ENCODE data around the gene RGL3. TPM values are rescaled to one million over a fixed set of nuclear protein-coding genes. Genes with fewer than 3 reads are reported as not detected.
"Not testable (repeated sequence)": the region's sequence is repeated elsewhere in the genome, so short reads cannot be mapped to it uniquely, and the experiment has no call there.

RGL3 gene
- total RNA-seq, 1 donor from 2014 or later: 72.0 TPM

- DNase-seq (ENCODE audit: low spot score): no peak
Observed at GRCh38 chr19:11383706-11384048, 35.4 kb downstream of the RGL3 start.

- DNase-seq (ENCODE audit: low spot score): no peak
Observed at GRCh38 chr19:11382898-11383705, 36.0 kb downstream of the RGL3 start.

- peak; percentile 96 for DNase-seq (ENCODE audit: low spot score)
Observed at GRCh38 chr19:11380653-11381537, 38.2 kb downstream of the RGL3 start.

GRCh38 chr19:11379857-11380350 is 39.2 kb downstream of the RGL3 start:
- DNase-seq (ENCODE audit: low spot score): no peak

- not testable (repeated sequence) for DNase-seq (ENCODE audit: low spot score)
Observed at GRCh38 chr19:11379269-11379845, 39.8 kb downstream of the RGL3 start.

- DNase-seq (ENCODE audit: low spot score): no peak
Observed at GRCh38 chr19:11378319-11379189, 40.6 kb downstream of the RGL3 start.

- DNase-seq (ENCODE audit: low spot score): no peak
Observed at GRCh38 chr19:11377756-11378155, 41.4 kb downstream of the RGL3 start.

GRCh38 chr19:11377237-11377636 is 41.9 kb downstream of the RGL3 start:
- no peak for DNase-seq (ENCODE audit: low spot score)

GRCh38 chr19:11375143-11375948 is 43.8 kb downstream of the RGL3 start:
- DNase-seq (ENCODE audit: low spot score): peak; percentile 63

- DNase-seq (ENCODE audit: low spot score): peak; percentile 99
Observed at GRCh38 chr19:11374433-11375142, 44.5 kb downstream of the RGL3 start, which contains the start of gene SWSAP1. TSS of gene SWSAP1 (plus strand) at chr19:11374666. CDS start at chr19:11374681, 15 bp downstream.

GRCh38 chr19:11373885-11374432 is 45.2 kb downstream of the RGL3 start:
- DNase-seq (ENCODE audit: low spot score): no peak

- no peak for DNase-seq (ENCODE audit: low spot score)
Observed at GRCh38 chr19:11373166-11373884, 45.8 kb downstream of the RGL3 start.

- DNase-seq (ENCODE audit: low spot score): no peak
Observed at GRCh38 chr19:11370744-11371143, 48.4 kb downstream of the RGL3 start.

GRCh38 chr19:11367528-11367927 is 51.6 kb downstream of the RGL3 start:
- no peak for DNase-seq (ENCODE audit: low spot score)

- DNase-seq (ENCODE audit: low spot score): no peak
Observed at GRCh38 chr19:11365557-11366117, 53.5 kb downstream of the RGL3 start.

GRCh38 chr19:11364935-11365334 is 54.2 kb downstream of the RGL3 start:
- no peak for DNase-seq (ENCODE audit: low spot score)

GRCh38 chr19:11364296-11364904 is 54.7 kb downstream of the RGL3 start:
- DNase-seq (ENCODE audit: low spot score): no peak

- no peak for DNase-seq (ENCODE audit: low spot score)
Observed at GRCh38 chr19:11363881-11364280, 55.2 kb downstream of the RGL3 start.

All from mucosa of gallbladder (tissue), 1 donor.